Endothelial cell of umbilical vein (primary cell): ENCODE data around the gene CEACAM1. TPM values are rescaled to one million over a fixed set of nuclear protein-coding genes. Genes with fewer than 3 reads are reported as not detected.
"Not testable (repeated sequence)": the region's sequence is repeated elsewhere in the genome, so short reads cannot be mapped to it uniquely, and the experiment has no call there.

Experiments
- BruUV-seq: library from RNA; stranded (reverse); fragments of 400-500 nt; replicated peaks from 2 replicates; lab custom pipeline; 2021; lab: Mats Ljungman, UMichigan
- CTCF ChIA-PET: fragments of 300-600, 350-600 bp; sonication (Branson Sonifier 250); formaldehyde crosslinking; loops from one replicate; lab custom pipeline; 2021; ENCODE audit warnings: antibody characterized with exemption, inconsistent platforms; lab: Charles Lee
- POLR2A ChIA-PET: fragments of 300-600, 350-600 bp; sonication (Branson Sonifier 250); formaldehyde crosslinking; loops from one replicate; lab custom pipeline; 2021; ENCODE audit warnings: antibody characterized with exemption, inconsistent platforms; lab: Charles Lee
- DNase-seq: peaks from one replicate; pipeline ENCODE4 v3.0.0-alpha.2; 2011; ENCODE audit warnings: low read depth, low spot score
- FAIRE-seq: peaks from 2 replicates; lab custom pipeline; 2011; peaks lifted over from hg19 to GRCh38; lab: Jason Lieb, UNC
- H2AFZ ChIP-seq: 2 replicates; pipeline ENCODE4 v1.6.0; 2012; ENCODE audit warnings: low read depth, low read length, control low read depth, inconsistent platforms
- H3K27ac ChIP-seq: 2 replicates; pipeline ENCODE4 v1.5.1; 2011; ENCODE audit warnings: low read depth, mild to moderate bottlenecking, control low read depth, low read length, moderate library complexity; ENCODE audit not compliant: insufficient read depth
- H3K27me3 ChIP-seq, 2 experiments: 2 replicates each; pipeline versions ENCODE4 v1.6.0 to v1.6.1; 2011; ENCODE audit warnings: low read length in 2 of 2, mixed read lengths in 1 of 2; ENCODE audit not compliant: control insufficient read depth in 2 of 2, insufficient read depth in 2 of 2
- H3K36me3 ChIP-seq, 2 experiments: 2 replicates in 1 of 2; 3 replicates in 1 of 2; pipeline ENCODE4 v1.5.1; 2011; ENCODE audit warnings: low read length in 2 of 2, mild to moderate bottlenecking in 1 of 2, moderate library complexity in 1 of 2; ENCODE audit not compliant: control insufficient read depth in 2 of 2, insufficient read depth in 2 of 2; ENCODE audit errors: extremely low read depth in 1 of 2
- H3K4me1 ChIP-seq: 3 replicates; pipeline ENCODE4 v1.5.1; 2011; ENCODE audit warnings: mild to moderate bottlenecking, low read length; ENCODE audit not compliant: control insufficient read depth, insufficient read depth; ENCODE audit errors: extremely low read depth
- H3K4me2 ChIP-seq: 2 replicates; pipeline ENCODE4 v1.6.1; 2011; ENCODE audit warnings: low read length, control low read depth, mixed read lengths; ENCODE audit not compliant: insufficient read depth
- H3K4me3 ChIP-seq, 3 experiments: fragments of 200-600 bp in 1 of 3; sonication (generic), shearing (Covaris generic) in 1 of 3; replicated peaks in 1 of 3; 2 replicates each; pipeline ENCODE4 v1.5.1; 2011 to 2016; ENCODE audit warnings: control low read depth in 3 of 3, low read length in 3 of 3, mild to moderate bottlenecking in 2 of 3, inconsistent platforms in 1 of 3, low read depth in 1 of 3, moderate library complexity in 1 of 3; ENCODE audit not compliant: insufficient read depth in 1 of 3
- H3K79me2 ChIP-seq: 2 replicates; pipeline ENCODE4 v1.6.0; 2012; ENCODE audit warnings: low read length, inconsistent platforms; ENCODE audit not compliant: control insufficient read depth, insufficient read depth
- H3K9ac ChIP-seq: replicated peaks from 2 replicates; pipeline ENCODE3; 2011; ENCODE audit warnings: low read length, control low read depth; ENCODE audit not compliant: insufficient read depth; ENCODE audit errors: extremely low read depth
- H3K9me1 ChIP-seq: replicated peaks from 3 replicates; pipeline ENCODE4 v1.6.0; 2011; ENCODE audit warnings: mild to moderate bottlenecking, low read length; ENCODE audit not compliant: control insufficient read depth, insufficient read depth; ENCODE audit errors: extremely low read depth
- H3K9me3 ChIP-seq: replicated peaks from 2 replicates; pipeline ENCODE4 v1.5.1; 2012; ENCODE audit warnings: low read length, inconsistent platforms; ENCODE audit not compliant: control insufficient read depth, insufficient read depth
- H4K20me1 ChIP-seq: replicated peaks from 2 replicates; pipeline ENCODE3; 2011; ENCODE audit warnings: mild to moderate bottlenecking, low read length; ENCODE audit not compliant: control insufficient read depth, insufficient read depth; ENCODE audit errors: extremely low read depth
- GATA2 ChIP-seq: IDR thresholded peaks from 2 replicates; pipeline ENCODE4 v1.7.0; 2011; ENCODE audit warnings: low read depth, mild to moderate bottlenecking, moderate library complexity, mixed read lengths, low read length; ENCODE audit not compliant: insufficient read length, insufficient read depth
- MYC ChIP-seq: IDR thresholded peaks from one replicate; pipeline ENCODE4 v1.6.1; 2011; ENCODE audit warnings: mild to moderate bottlenecking, low read depth, low read length
- POLR2A ChIP-seq: IDR thresholded peaks from 2 replicates; pipeline ENCODE4 v1.6.1; 2012; ENCODE audit warnings: low read depth, mild to moderate bottlenecking, control low read depth, low read length
- POLR2AphosphoS5 ChIP-seq: IDR thresholded peaks from 2 replicates; pipeline ENCODE4 v1.6.1; 2012; ENCODE audit warnings: low read depth, mild to moderate bottlenecking, control low read depth, low read length, moderate library complexity; ENCODE audit not compliant: insufficient read depth
- dilution Hi-C: fragments of 300-500 bp; cut with MboI; formaldehyde crosslinking; loops from one replicate; pipeline ENCODE4 v1.15.0; 2019; ENCODE audit warnings: low sequenced_read_pairs; ENCODE audit not compliant: extremely low pct_ligation_motif_present
- intact Hi-C: fragments of 100-400 bp; cut with micrococcal nuclease; formaldehyde crosslinking; loops from one replicate; pipeline ENCODE4 v1.10.0; 2022
- polyA plus RNA-seq, 4 experiments: library from polyadenylated mRNA; depleted of rRNA in 3 of 4; stranded (reverse) in 3 of 4; unstranded in 1 of 4; fragments of >200 nt; gene quantifications; 2 replicates each; pipeline versions ENCODE4 v1.2.1 to v1.2.3, GENCODE V29; 2011 to 2012; ENCODE audit warnings: missing spikeins in 1 of 4
- total RNA-seq: library from RNA; stranded (reverse); gene quantifications from 2 replicates; pipeline ENCODE4 v1.2.3, GENCODE V29; 2021
- TF ChIP-seq, protein P1 (sequence below), 2 donors: IDR thresholded peaks; 1 replicate in 1 of 2; 2 replicates in 1 of 2; pipeline ENCODE4 v1.5.1; 2011; ENCODE audit warnings: low read length in 2 of 2, mild to moderate bottlenecking in 2 of 2, moderate library complexity in 2 of 2, control low read depth in 1 of 2, inconsistent platforms in 1 of 2, low read depth in 1 of 2; ENCODE audit not compliant: insufficient read depth in 1 of 2; ENCODE audit errors: extremely low read depth in 1 of 2

CEACAM1 gene
- total and polyA plus RNA-seq, 2 donors (not counting 3 experiments of a cell fraction or from before 2014, with no cell fraction given): 3.5 to 3.6 TPM

DNA sequence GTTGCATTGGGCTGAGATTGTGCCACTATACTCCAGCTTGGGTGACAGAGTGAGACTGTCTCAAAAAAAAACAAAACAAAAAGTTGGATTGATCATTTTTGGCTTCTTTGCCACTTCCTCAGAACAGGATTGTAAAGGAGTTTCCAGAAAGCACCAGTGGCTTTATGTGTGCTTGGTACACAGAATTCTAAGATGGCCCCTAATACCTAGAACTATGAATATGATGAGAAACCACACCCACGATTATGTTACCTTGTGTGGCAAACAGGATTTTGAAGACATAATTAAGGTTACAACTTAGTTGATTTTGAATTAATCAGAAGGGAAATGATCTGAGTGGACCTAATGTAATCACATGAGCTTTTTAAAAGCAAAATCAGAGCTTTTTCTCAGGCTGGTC, 26.5 kb downstream of the CEACAM1 start:
- no TSS peak for BruUV-seq
- Histone ChIP-seq H3K9me1 (no peaks in the 10 kb centered on the region), H4K20me1 (no peaks in the 10 kb centered on the region), H3K4me2 (no peak overlapping the region), H3K27ac (no peak overlapping the region), H3K9me3 (no peaks in the 10 kb centered on the region), H3K79me2 (no peaks in the 10 kb centered on the region), H3K36me3 (no peaks in the 10 kb centered on the region), H2AFZ (no peak overlapping the region), H3K4me1 (no peaks in the 10 kb centered on the region), H3K27me3 (no peaks in the 10 kb centered on the region), H3K4me3 (no peak overlapping the region), H3K9ac (no peak overlapping the region)
- no peak for FAIRE-seq
- DNase-seq: no peak
- ChIA-PET POLR2A (no interaction called here), CTCF (interaction anchor here (1.0 to 1.1 kb wide), 2 partner anchors 28 to 61 kb away, joined by 3 to 4 read pairs; no protein-coding TSS in a partner anchor)
- intact Hi-C loops: no loop called here
- TF ChIP-seq GATA2: no peak
- TF ChIP-seq POLR2A: no peak
- TF ChIP-seq, protein P1, sequence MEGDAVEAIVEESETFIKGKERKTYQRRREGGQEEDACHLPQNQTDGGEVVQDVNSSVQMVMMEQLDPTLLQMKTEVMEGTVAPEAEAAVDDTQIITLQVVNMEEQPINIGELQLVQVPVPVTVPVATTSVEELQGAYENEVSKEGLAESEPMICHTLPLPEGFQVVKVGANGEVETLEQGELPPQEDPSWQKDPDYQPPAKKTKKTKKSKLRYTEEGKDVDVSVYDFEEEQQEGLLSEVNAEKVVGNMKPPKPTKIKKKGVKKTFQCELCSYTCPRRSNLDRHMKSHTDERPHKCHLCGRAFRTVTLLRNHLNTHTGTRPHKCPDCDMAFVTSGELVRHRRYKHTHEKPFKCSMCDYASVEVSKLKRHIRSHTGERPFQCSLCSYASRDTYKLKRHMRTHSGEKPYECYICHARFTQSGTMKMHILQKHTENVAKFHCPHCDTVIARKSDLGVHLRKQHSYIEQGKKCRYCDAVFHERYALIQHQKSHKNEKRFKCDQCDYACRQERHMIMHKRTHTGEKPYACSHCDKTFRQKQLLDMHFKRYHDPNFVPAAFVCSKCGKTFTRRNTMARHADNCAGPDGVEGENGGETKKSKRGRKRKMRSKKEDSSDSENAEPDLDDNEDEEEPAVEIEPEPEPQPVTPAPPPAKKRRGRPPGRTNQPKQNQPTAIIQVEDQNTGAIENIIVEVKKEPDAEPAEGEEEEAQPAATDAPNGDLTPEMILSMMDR (IDR thresholded peaks at IDR 0.05; ENCODE audit: extremely low read depth in 1 of 2, insufficient read depth in 1 of 2, low read depth in 1 of 2, low read length in 2 of 2): no peak
- TF ChIP-seq MYC: no peak
- TF ChIP-seq POLR2AphosphoS5: no peak
- dilution Hi-C loops: no loop called here

DNA sequence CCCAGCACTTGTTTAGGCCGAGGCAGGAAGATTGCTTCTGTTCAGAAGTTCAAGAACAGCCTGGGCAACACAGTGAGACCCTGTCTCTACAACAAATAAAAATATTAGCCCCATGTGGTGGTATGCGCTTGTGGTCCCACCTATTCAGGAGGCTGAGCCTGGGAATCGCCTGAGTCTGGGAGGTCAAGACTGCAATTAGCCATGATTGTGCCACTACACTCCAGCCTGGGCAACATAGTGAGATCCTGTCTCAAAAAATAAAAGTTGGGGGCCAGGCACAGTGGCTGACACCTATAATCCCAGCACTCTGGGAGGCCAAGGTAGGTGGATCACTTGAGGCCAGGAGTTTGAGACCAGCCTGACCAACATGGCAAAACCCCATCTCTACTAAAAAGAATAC, 27.0 kb downstream of the CEACAM1 start:
- H3K4me3 ChIP-seq, dilution Hi-C loops, H4K20me1 ChIP-seq, DNase-seq, H3K27ac ChIP-seq, H3K9ac ChIP-seq, H3K36me3 ChIP-seq, H3K9me3 ChIP-seq, H3K79me2 ChIP-seq, H2AFZ ChIP-seq, H3K27me3 ChIP-seq, POLR2A ChIA-PET, H3K9me1 ChIP-seq, BruUV-seq, intact Hi-C loops, H3K4me2 ChIP-seq, H3K4me1 ChIP-seq, FAIRE-seq: not testable (repeated sequence)
- CTCF ChIA-PET: interaction anchor here (1.0 to 1.1 kb wide), 2 partner anchors 29 to 61 kb away, joined by 3 to 4 read pairs; no protein-coding TSS in a partner anchor
